Measurements from ENCODE around the gene MAPK11.

Gene MAPK11

DNA sequence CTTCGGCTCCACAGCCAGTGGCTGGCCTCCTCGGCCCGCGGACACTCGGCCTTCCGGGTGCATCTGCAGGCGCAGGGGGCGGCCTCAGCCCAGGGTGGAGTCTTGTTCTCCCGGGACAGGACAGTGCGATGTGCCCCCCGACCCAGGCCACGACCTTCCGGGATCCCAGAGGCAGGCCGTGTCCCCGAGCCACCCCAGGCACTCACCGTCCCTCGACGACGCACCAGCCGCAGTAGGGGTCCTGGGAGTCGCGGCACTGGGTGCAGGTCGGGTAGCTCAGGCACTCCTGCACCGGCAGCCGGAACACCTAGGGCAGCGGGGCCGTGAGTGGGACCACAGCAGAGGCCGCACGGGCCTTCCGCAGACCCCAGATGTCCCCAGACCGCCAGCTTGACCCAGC is 17.6 kb upstream of the MAPK11 start:
- Mint-ChIP-seq H3K9me3 (no peaks in the 10 kb centered on the region), H3K4me3 (no peak overlapping the region), H3K4me1 (peaks cover 3% of the 10 kb centered on the region), H3K27ac (no peak overlapping the region), H3K36me3 (ENCODE audit: low read depth) (no peaks in the 10 kb centered on the region), H3K27me3 (ENCODE audit: low read depth, poor library complexity) (no peaks in the 10 kb centered on the region)
- no peak for TF ChIP-seq CTCF (IDR thresholded peaks at IDR 0.05)
- DNase-seq, result no peak

- H3K9me3 Mint-ChIP-seq, result no peaks in the 10 kb centered on the region
- no peaks in the 10 kb centered on the region for H3K4me1 Mint-ChIP-seq
- H3K36me3 Mint-ChIP-seq (ENCODE audit: low read depth), result no peaks in the 10 kb centered on the region
- no peaks in the 10 kb centered on the region for H3K27me3 Mint-ChIP-seq (ENCODE audit: low read depth, poor library complexity)
- no peak for DNase-seq
- TF ChIP-seq CTCF (IDR thresholded peaks at IDR 0.05), result no peak
- H3K4me3 Mint-ChIP-seq, result no peak overlapping the region
- no peak overlapping the region for H3K27ac Mint-ChIP-seq
Measured at GRCh38 chr22:50286701-50287318, 16.6 kb upstream of the MAPK11 start.

DNA sequence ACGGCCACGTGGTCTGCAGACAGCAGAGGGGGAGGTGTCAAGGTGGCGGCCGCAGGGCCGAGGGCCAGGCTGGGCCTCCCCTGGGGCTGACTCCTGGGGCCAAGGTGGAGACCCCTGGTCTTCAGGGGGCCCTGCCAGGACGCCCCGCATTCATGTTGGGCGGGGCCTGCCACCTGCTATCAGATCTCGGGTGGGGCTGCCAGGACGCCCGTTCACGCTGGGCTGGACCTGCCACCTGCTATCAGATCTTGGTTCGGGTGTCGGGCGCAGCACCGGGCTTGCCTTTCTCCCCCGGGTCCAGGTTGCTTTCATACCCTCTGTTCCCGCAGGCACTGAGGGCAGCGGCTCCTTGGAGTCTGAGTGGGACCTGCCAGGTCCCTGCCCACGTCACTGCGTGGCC is 16.1 kb upstream of the MAPK11 start:
- no peak overlapping the region for H3K4me3 Mint-ChIP-seq
- no peak overlapping the region for H3K27ac Mint-ChIP-seq
- H3K36me3 Mint-ChIP-seq (ENCODE audit: low read depth), result no peaks in the 10 kb centered on the region
- no peak for TF ChIP-seq CTCF (IDR thresholded peaks at IDR 0.05)
- no peaks in the 10 kb centered on the region for H3K4me1 Mint-ChIP-seq
- no peaks in the 10 kb centered on the region for H3K27me3 Mint-ChIP-seq (ENCODE audit: low read depth, poor library complexity)
- H3K9me3 Mint-ChIP-seq, result no peaks in the 10 kb centered on the region
- DNase-seq, result no peak

GRCh38 chr22:50285568-50286229 is 15.5 kb upstream of the MAPK11 start:
- Mint-ChIP-seq H3K4me3 (no peak overlapping the region), H3K9me3 (no peaks in the 10 kb centered on the region), H3K27ac (no peak overlapping the region), H3K4me1 (no peaks in the 10 kb centered on the region), H3K27me3 (ENCODE audit: low read depth, poor library complexity) (no peaks in the 10 kb centered on the region), H3K36me3 (ENCODE audit: low read depth) (peaks cover 4% of the 10 kb centered on the region)
- no peak for DNase-seq
- no peak for TF ChIP-seq CTCF (IDR thresholded peaks at IDR 0.05)

- no peak for TF ChIP-seq CTCF (IDR thresholded peaks at IDR 0.05)
- peaks cover 6% of the 10 kb centered on the region for H3K36me3 Mint-ChIP-seq (ENCODE audit: low read depth)
- no peak overlapping the region for H3K4me3 Mint-ChIP-seq
- no peaks in the 10 kb centered on the region for H3K4me1 Mint-ChIP-seq
- no peak for DNase-seq
- no peaks in the 10 kb centered on the region for H3K9me3 Mint-ChIP-seq
- no peaks in the 10 kb centered on the region for H3K27me3 Mint-ChIP-seq (ENCODE audit: low read depth, poor library complexity)
- no peak overlapping the region for H3K27ac Mint-ChIP-seq
Measured at GRCh38 chr22:50284479-50284878, 14.3 kb upstream of the MAPK11 start.

DNA sequence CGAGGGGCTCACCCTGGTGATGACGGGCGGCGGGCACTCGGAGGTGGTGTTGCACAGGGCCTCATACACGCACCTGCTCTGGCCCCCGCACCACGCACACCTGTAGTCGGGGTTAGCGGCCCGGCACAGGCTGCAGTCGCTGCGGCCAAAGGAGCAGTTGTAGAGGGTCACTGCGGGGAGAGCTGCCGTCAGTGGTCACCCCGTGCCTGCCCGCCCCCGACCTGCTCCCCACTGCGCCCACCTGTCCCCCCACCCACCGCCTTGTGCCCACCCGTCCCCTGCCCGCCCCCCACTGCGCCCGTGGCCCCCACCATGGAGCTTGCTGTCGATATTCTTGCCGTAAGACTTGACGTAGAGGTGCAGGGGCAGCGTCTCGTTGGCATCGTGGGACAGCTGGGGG is 13.6 kb upstream of the MAPK11 start:
- H3K4me3 Mint-ChIP-seq, result no peak overlapping the region
- H3K4me1 Mint-ChIP-seq, result no peaks in the 10 kb centered on the region
- no peak for DNase-seq
- H3K27me3 Mint-ChIP-seq (ENCODE audit: low read depth, poor library complexity), result no peaks in the 10 kb centered on the region
- peaks cover 13% of the 10 kb centered on the region for H3K36me3 Mint-ChIP-seq (ENCODE audit: low read depth)
- H3K9me3 Mint-ChIP-seq, result no peaks in the 10 kb centered on the region
- no peak overlapping the region for H3K27ac Mint-ChIP-seq
- TF ChIP-seq CTCF (IDR thresholded peaks at IDR 0.05), result no peak

Data from nephron progenitor cell (in vitro differentiated cells).